ENCODE results near the gene RPTOR.

The RPTOR gene

DNA sequence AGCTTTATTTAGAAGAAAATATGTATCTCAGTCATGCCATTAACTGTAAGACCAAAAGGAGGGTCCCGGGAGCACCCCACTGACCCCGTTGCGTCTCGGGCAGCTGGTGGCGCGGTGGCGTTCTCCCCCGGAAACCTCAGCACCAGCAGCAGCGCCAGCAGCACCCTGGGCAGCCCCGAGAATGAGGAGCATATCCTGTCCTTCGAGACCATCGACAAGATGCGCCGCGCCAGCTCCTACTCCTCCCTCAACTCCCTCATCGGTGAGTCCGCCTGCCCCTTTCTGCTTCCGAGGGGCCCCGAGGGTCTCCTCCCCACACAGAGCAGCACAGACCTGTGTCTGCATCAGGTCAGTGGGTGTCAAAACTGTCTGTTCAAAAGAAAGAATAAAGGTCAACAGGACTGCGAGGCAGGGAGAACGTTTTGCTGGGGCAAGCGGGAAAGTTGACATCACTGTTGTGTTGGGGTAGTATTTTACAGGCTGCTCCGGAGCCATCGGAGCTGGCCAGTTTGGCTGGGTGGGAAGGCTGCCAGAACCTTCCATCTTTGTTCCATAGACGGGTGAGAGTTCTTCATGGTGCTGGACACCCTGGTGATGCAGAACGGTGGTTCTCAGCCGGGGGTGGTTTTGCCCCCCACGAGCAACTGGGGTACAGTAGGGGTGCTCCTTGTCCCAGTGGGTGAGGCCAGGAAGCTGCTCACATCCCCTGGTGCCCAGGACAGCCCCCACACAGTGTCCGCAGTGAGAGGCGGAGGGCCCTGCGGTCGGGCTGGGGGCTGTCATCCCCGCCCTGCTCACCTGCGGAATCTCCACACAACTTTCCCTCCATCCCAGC lies 349.2 kb downstream of the RPTOR start:
- no peak overlapping the region for H3K4me3 Mint-ChIP-seq
- H3K4me1 Mint-ChIP-seq (ENCODE audit: low read depth), result peaks cover 43% of the 10 kb centered on the region
- no peaks in the 10 kb centered on the region for H3K9me3 Mint-ChIP-seq
- peaks cover 6% of the 10 kb centered on the region for H3K27me3 Mint-ChIP-seq
- H3K36me3 Mint-ChIP-seq (ENCODE audit: low read depth), result peaks cover 81% of the 10 kb centered on the region
- intact Hi-C loops (cut with micrococcal nuclease), result loop anchor here (5.0 kb wide), 1 partner anchor 43 kb away; no protein-coding TSS in a partner anchor
- H3K27ac Mint-ChIP-seq, result peak overlapping the region; percentile 81

DNA sequence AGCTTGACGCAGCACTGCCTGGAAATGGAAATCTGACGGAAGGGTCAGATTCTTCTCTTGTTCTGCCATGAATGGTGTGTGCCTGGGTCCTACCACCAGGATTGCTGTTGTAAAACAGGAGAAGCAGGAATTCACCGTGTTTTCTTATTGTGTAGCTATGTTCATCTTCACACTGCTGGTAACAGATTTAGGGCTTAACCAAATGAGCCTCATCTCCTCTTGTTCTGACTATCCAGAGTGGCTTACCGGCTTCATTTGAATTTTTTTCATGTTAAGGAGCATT lies 349.7 kb downstream of the RPTOR start:
- Mint-ChIP-seq H3K27me3 (no peaks in the 10 kb centered on the region), H3K4me3 (no peak overlapping the region), H3K27ac (peak overlapping the region; percentile 12), H3K9me3 (no peaks in the 10 kb centered on the region), H3K4me1 (ENCODE audit: low read depth) (peaks cover 37% of the 10 kb centered on the region), H3K36me3 (ENCODE audit: low read depth) (peaks cover 77% of the 10 kb centered on the region)
- intact Hi-C loops (cut with micrococcal nuclease), result loop anchor here (5.0 kb wide), 1 partner anchor 43 kb away; no protein-coding TSS in a partner anchor

DNA sequence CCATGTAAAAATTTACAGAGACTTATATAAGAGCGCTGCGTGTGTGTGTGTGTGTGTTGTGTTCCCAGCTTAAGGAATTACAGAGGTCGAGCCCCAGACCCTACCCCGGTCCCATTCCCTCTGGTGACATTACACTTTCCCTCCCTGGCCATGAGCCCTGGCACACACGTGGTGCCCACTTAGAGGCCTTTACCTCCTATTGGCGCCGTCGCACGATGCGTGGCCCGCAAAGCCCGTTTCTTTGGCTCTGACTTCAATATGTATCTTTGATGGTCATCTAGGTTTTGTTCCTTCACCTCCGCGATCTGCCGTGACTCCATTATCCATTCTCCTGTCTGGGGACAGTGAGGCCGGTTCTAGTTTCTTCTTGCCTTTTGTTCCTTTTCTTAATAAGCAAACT lies 350.1 kb downstream of the RPTOR start:
- no peak overlapping the region for H3K4me3 Mint-ChIP-seq
- no peaks in the 10 kb centered on the region for H3K9me3 Mint-ChIP-seq
- H3K27me3 Mint-ChIP-seq, result no peaks in the 10 kb centered on the region
- peak overlapping the region; percentile 23 for H3K27ac Mint-ChIP-seq
- intact Hi-C loops (cut with micrococcal nuclease), result loop anchor here (5.0 kb wide), 1 partner anchor 43 kb away; no protein-coding TSS in a partner anchor
- peaks cover 35% of the 10 kb centered on the region for H3K4me1 Mint-ChIP-seq (ENCODE audit: low read depth)
- peaks cover 75% of the 10 kb centered on the region for H3K36me3 Mint-ChIP-seq (ENCODE audit: low read depth)

DNA sequence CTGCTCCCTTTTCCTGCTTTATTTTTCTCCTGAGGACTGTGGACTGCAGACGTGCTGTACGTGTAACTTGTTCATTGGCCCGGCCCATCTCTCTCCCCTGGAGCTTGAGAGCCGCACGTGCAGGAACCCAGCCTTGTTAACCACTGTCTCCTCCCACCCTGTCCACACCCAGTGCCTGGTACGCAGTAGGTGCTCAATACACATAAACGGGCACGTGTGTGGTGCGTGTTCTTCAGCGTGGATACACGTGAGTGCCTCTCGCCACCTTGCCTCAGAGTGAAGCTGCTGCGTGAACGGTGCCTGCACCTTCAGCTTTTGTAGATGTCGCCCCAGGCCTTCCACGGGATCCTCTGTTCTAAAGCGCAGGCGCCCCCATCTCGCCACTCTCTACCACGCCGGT lies 350.7 kb downstream of the RPTOR start:
- no peaks in the 10 kb centered on the region for H3K27me3 Mint-ChIP-seq
- H3K36me3 Mint-ChIP-seq (ENCODE audit: low read depth), result peaks cover 75% of the 10 kb centered on the region
- H3K9me3 Mint-ChIP-seq, result no peaks in the 10 kb centered on the region
- H3K27ac Mint-ChIP-seq, result peak overlapping the region; percentile 23
- H3K4me1 Mint-ChIP-seq (ENCODE audit: low read depth), result peaks cover 30% of the 10 kb centered on the region
- no peak overlapping the region for H3K4me3 Mint-ChIP-seq
- intact Hi-C loops (cut with micrococcal nuclease), result no loop called here

DNA sequence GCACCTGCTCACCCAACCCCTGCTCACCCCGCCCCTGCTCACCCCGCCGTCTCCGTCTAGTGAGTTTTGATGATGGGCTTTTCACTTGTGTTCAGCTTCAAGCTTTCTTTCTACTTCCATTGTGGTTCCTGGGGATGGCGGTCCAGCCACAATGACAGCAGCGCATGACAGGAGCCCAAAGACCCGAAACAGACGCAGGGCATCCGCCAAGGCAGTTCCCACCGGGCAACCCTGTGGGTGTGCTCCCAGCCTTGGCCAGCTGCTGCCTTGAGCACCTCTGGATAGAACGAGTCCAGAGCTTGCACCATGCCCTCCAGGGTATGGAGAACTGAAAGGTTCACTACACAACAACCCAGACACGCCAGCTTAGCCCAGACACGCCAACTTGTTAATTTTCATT lies 354.1 kb downstream of the RPTOR start:
- no peak overlapping the region for H3K4me3 Mint-ChIP-seq
- H3K27ac Mint-ChIP-seq, result no peak overlapping the region
- intact Hi-C loops (cut with micrococcal nuclease), result loop anchor here (2.0 kb wide), 1 partner anchor 32 kb away; no protein-coding TSS in a partner anchor
- H3K4me1 Mint-ChIP-seq (ENCODE audit: low read depth), result peaks cover 9% of the 10 kb centered on the region
- no peaks in the 10 kb centered on the region for H3K9me3 Mint-ChIP-seq
- peaks cover 86% of the 10 kb centered on the region for H3K36me3 Mint-ChIP-seq (ENCODE audit: low read depth)
- no peaks in the 10 kb centered on the region for H3K27me3 Mint-ChIP-seq

DNA sequence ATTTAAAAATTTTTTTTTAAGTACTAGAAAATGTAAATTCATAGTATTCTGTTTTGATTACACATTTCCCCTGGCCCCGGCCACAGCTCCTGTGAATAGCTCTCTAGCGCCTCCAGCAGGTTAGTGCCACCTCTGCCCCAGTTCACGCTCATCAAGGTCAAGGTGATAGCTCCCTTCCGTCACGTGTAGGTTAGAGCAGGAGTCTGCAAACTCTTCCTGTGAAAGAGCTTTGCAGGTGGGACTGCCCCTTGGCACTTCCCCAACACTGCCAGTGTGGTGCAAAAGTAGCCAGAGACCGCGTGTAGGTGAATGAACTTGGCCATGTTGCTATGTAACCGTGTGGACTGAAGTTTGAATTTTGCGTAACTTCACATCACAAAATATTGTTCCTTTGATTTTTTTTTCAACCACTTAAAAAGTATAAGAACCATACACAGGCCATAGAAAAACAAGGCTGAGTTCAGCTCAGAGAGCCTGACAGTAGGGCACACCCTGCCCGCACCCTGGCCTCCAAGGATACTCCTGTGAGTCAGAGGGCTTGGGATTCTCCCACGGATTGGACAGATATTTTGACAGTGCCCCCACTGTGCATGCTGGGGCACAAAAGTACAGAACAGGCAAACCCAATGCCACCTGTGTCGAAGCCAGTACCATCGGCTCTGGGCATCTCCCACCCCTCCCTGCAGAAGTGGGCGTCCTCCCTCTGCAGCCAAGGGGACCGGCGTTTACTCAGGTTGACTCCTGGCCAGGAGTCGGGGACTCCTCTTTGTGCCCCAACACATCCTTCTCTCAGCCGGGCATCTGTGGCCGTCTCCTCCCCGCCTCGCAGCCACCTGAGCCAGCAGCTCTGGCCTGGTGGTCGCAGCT lies 355.0 kb downstream of the RPTOR start:
- H3K9me3 Mint-ChIP-seq, result no peaks in the 10 kb centered on the region
- no peak overlapping the region for H3K4me3 Mint-ChIP-seq
- H3K36me3 Mint-ChIP-seq (ENCODE audit: low read depth), result peaks cover 86% of the 10 kb centered on the region
- intact Hi-C loops (cut with micrococcal nuclease), result loop anchor here (2.0 kb wide), 1 partner anchor 33 kb away; no protein-coding TSS in a partner anchor
- no peaks in the 10 kb centered on the region for H3K27me3 Mint-ChIP-seq
- H3K4me1 Mint-ChIP-seq (ENCODE audit: low read depth), result peaks cover 9% of the 10 kb centered on the region
- H3K27ac Mint-ChIP-seq, result peak overlapping the region; percentile 18

DNA sequence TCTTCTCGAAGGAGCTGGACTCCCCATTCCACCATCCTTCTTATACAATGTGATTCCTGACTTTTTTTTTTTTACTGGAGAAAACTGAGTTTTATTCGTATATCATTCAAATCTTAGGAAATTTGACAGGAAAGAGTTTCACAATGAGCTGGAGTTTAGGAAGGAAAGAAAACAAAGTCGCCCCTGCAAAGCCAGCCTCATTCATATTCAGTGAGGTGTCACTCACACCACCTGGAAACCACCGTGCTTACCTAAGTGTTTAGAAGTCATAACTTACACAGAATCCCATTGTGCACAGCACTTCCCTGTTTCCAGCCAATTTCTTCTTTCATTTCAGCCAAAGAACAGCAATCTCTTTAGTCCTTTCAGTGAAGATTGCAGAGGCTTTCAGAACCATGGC lies 356.7 kb downstream of the RPTOR start:
- Mint-ChIP-seq H3K9me3 (no peaks in the 10 kb centered on the region), H3K4me3 (no peak overlapping the region), H3K4me1 (ENCODE audit: low read depth) (peaks cover 9% of the 10 kb centered on the region), H3K27me3 (no peaks in the 10 kb centered on the region), H3K27ac (no peak overlapping the region), H3K36me3 (ENCODE audit: low read depth) (peaks cover 83% of the 10 kb centered on the region)
- intact Hi-C loops (cut with micrococcal nuclease), result no loop called here

DNA sequence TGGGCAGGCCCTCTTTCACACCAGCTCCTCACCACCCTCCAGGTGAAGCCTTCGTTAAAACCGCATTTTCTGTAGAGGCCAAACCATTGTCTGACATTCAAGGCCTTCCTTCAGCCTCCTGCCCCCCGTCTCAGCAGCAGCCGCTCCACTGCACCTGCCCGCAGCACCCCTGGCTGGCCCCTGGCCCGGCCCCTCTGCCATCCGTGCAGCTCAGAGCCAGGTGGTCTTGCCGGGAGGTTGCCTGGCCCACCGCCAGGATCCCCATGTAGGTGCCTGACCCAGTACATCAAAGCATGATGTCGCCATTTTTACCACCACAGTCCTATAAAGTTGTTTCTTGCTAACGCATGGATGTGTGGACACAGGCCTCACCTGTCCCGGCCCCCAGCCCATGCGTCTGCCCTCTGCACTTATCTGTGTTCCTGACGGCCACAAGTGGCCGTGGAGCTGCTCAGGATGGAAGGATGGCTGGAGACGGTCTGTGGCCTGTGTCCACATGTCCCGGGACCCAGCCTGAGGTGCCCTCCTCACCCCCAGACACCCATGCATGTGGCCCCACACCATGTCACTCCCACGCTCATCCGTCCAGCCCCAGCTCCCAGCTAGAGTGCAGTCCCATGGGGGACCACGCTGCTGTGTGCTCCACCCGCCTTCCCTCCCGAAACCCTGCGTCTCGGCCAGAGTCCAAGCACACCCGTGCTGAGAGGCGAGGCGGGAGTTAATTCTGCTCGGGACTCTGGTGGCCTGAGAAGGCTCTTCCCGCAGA lies 357.7 kb downstream of the RPTOR start:
- peaks cover 9% of the 10 kb centered on the region for H3K4me1 Mint-ChIP-seq (ENCODE audit: low read depth)
- no peak overlapping the region for H3K4me3 Mint-ChIP-seq
- H3K9me3 Mint-ChIP-seq, result no peaks in the 10 kb centered on the region
- H3K27ac Mint-ChIP-seq, result no peak overlapping the region
- H3K36me3 Mint-ChIP-seq (ENCODE audit: low read depth), result peaks cover 83% of the 10 kb centered on the region
- no peaks in the 10 kb centered on the region for H3K27me3 Mint-ChIP-seq
- intact Hi-C loops (cut with micrococcal nuclease), result no loop called here

DNA sequence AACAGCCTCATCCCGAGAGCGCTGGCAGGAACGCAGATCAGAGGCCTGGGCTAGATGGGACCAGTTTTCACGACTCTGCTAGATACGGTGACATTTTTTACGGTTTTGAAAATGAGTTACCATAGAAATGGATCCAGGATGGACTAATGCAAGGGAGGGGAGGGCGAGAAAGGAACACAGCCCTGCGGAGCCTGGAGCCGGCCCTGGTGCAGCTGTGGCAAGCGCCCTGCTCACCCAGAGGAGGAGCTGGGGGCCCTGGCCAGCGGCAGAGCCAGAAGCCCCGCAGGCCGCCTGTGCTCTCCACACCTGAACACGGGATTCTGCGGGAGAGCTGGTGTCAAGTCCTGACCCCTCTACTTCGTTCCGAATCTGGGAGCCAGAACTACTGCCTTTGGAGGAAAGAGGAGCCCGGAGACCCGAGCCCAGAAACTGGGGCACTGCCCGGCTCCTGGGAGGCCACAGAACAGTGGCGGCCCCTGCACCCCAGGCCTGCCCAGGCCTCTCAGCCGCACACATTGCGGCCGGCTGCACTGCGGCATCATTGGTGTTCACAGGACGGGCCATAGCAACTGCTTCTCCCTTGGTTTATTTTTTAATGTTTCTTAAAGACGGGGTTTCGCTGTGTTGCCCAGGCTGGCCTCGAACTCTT lies 358.4 kb downstream of the RPTOR start:
- H3K27ac Mint-ChIP-seq, result no peak overlapping the region
- no peak overlapping the region for H3K4me3 Mint-ChIP-seq
- H3K9me3 Mint-ChIP-seq, result no peaks in the 10 kb centered on the region
- intact Hi-C loops (cut with micrococcal nuclease), result no loop called here
- peaks cover 86% of the 10 kb centered on the region for H3K36me3 Mint-ChIP-seq (ENCODE audit: low read depth)
- peaks cover 9% of the 10 kb centered on the region for H3K4me1 Mint-ChIP-seq (ENCODE audit: low read depth)
- no peaks in the 10 kb centered on the region for H3K27me3 Mint-ChIP-seq

DNA sequence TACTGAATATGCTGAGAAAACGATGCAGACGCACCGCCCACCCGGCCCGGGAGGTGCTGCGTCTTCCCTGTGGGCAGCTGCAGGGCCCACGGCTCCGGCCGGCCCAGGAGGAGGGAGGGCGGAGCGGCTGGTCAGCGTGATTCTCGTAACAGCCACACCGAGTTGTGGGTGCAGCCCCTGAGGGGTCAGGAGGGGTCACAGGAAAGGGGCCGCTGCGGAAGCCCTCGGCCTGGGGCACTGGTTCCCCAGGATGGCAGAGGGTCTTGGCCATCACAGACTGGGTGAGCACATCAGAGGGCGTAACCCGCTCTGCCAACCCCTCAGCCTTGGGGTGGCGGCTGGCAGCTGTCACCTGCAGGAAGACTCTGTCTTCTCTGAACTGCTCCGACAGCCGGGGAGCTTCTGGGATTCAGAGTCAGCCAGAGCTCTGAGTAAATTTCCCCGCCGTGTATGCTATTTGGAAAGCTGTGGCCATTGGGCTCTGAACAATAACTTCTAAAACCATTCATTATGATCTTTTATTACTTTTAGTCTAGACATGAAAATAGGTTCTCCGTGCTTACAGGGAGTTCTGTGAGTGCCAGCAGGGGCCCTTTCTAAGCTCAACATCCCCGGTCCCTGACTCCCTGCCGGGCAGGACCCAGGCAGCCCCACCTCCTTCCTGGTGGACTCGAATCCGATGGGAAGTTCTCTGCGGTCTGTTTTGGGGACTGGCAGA lies 359.6 kb downstream of the RPTOR start:
- intact Hi-C loops (cut with micrococcal nuclease), result no loop called here
- Mint-ChIP-seq H3K36me3 (ENCODE audit: low read depth) (peaks cover 92% of the 10 kb centered on the region), H3K4me1 (ENCODE audit: low read depth) (peaks cover 9% of the 10 kb centered on the region), H3K4me3 (no peak overlapping the region), H3K9me3 (no peaks in the 10 kb centered on the region), H3K27me3 (no peaks in the 10 kb centered on the region), H3K27ac (no peak overlapping the region)

DNA sequence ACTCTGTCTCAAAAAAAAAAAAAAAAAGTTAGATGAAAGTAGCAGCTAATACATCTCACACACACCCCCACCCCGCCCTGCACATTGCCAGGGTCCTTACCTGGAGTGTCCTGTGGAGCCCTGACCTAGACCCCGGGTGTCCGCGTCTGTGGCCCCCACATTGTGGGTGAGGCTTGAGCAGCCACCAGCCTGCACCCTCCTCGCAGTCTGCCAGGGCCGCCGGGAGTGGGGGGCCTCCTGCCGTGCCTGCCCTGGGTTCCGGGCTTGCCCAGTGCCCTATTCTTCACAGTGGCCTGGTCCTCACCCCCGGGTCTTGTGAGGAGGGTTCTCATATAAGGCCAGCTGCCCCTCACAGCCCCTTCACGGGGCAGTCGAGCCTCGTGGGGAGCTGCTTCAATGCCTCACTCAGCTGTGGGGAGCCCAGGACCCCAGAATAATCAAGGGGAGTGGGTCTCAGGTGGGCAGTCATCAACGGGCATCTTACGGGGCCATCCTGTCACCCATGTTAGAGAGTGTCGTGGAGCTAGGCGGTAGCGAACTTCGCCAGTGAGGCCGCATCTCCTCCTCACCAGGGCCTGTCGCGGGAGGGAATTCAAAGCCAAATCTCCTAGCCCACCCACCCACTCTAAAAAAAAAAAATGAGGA lies 361.1 kb downstream of the RPTOR start:
- H3K27ac Mint-ChIP-seq, result no peak overlapping the region

DNA sequence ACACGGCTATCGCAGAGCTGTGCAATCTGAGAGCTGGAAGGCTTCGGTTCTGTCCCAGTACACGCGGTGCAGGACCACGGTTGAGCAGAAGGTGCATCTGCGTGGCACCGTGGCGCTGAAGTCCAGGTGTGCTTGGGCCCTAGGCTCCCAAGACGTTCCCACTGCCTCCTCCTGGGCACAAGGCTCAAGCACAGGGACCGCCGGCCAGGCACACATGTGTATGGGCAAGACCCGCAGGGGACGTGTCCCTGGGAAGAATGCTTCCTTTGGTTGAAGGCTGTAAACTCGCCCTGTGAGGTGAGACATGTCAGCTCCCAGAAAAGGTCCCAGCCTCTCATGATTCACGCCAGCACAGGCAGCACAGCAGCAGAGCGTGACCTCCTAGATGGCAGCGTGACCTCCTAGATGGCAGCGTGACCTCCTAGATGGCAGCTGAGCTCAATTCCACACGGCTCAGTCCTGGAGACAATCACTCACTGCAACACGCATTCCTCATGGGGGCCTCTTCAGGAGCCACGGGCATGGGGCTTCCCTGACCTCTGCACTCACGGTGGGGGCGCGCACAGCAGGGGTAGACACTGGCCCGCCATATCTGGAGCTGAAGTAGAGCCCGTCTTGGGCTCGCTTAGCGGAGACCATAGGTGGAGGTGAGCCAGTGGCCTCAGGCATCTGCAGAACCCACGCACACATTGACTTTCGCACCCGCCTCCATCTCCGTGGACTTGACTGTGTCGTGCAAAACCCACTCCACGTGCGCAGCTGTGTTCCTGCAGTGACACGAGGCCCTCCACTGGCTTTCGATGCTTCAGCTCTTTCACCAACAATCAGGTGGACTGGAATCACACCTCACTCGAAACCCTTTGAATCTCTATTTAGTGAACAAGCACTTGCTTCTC lies 362.0 kb downstream of the RPTOR start:
- intact Hi-C loops (cut with micrococcal nuclease), result no loop called here
- H3K36me3 Mint-ChIP-seq (ENCODE audit: low read depth), result peaks cover 97% of the 10 kb centered on the region
- peaks cover 4% of the 10 kb centered on the region for H3K4me1 Mint-ChIP-seq (ENCODE audit: low read depth)
- no peaks in the 10 kb centered on the region for H3K9me3 Mint-ChIP-seq
- H3K27me3 Mint-ChIP-seq, result no peaks in the 10 kb centered on the region
- no peak overlapping the region for H3K4me3 Mint-ChIP-seq
- peak overlapping the region; percentile 31 for H3K27ac Mint-ChIP-seq

More for the DNA sequence above, 361.1 kb downstream of the RPTOR start:
- intact Hi-C loops (cut with micrococcal nuclease), result no loop called here
- peaks cover 9% of the 10 kb centered on the region for H3K4me1 Mint-ChIP-seq (ENCODE audit: low read depth)
- H3K4me3 Mint-ChIP-seq, result no peak overlapping the region
- no peaks in the 10 kb centered on the region for H3K9me3 Mint-ChIP-seq
- H3K36me3 Mint-ChIP-seq (ENCODE audit: low read depth), result peaks cover 97% of the 10 kb centered on the region
- H3K27me3 Mint-ChIP-seq, result no peaks in the 10 kb centered on the region
